ENCODE results near the gene EEFSEC. TPM values are rescaled to one million over a fixed set of nuclear protein-coding genes. Genes with fewer than 3 reads are reported as not detected.
A peak's percentile ranks its signal among the peaks of the same experiment; 100 is the strongest.

The EEFSEC gene
- total RNA-seq, 1 experiment from 2014 or later: 15.4 TPM

- ChIA-PET CTCF (no interaction called here), POLR2A (no interaction called here)
- DNase-seq (ENCODE audit: low read depth, low spot score): no peak
- Histone ChIP-seq H3K9me3 (ENCODE audit: control insufficient read depth, insufficient read depth, low read depth, low read length) (no peaks in the 10 kb centered on the region), H3K27ac (ENCODE audit: low read length) (no peak overlapping the region), H3K4me3 (ENCODE audit: low read depth in 2 of 2, low read length in 2 of 2) (no peak overlapping the region), H3K36me3 (ENCODE audit: control insufficient read depth, insufficient read depth, low read length) (no peaks in the 10 kb centered on the region), H3K27me3 (ENCODE audit: control insufficient read depth, insufficient read depth, low read length) (no peaks in the 10 kb centered on the region), H3K4me1 (ENCODE audit: control insufficient read depth, insufficient read depth, low read length) (peaks cover 38% of the 10 kb centered on the region)
- no peak for ATAC-seq
- in situ Hi-C loops (cut with HindIII; ENCODE audit: low pct_unique_long_range_greater_than_20kb, low sequenced_read_pairs): no loop called here
- no peak for TF ChIP-seq POLR2AphosphoS5 (IDR thresholded peaks at IDR 0.05; ENCODE audit: low read depth, low read length)
- TF ChIP-seq REST (IDR thresholded peaks at IDR 0.05; ENCODE audit: insufficient read depth in 1 of 2, low read depth in 2 of 2, low read length in 1 of 2): no peak
- no peak for TF ChIP-seq TCF7L2 (IDR thresholded peaks at IDR 0.05; ENCODE audit: low read depth, low read length)
- TF ChIP-seq SIN3A (IDR thresholded peaks at IDR 0.05; ENCODE audit: borderline replicate concordance, insufficient read depth, low read depth, low read length): no peak
- TF ChIP-seq, protein P1, sequence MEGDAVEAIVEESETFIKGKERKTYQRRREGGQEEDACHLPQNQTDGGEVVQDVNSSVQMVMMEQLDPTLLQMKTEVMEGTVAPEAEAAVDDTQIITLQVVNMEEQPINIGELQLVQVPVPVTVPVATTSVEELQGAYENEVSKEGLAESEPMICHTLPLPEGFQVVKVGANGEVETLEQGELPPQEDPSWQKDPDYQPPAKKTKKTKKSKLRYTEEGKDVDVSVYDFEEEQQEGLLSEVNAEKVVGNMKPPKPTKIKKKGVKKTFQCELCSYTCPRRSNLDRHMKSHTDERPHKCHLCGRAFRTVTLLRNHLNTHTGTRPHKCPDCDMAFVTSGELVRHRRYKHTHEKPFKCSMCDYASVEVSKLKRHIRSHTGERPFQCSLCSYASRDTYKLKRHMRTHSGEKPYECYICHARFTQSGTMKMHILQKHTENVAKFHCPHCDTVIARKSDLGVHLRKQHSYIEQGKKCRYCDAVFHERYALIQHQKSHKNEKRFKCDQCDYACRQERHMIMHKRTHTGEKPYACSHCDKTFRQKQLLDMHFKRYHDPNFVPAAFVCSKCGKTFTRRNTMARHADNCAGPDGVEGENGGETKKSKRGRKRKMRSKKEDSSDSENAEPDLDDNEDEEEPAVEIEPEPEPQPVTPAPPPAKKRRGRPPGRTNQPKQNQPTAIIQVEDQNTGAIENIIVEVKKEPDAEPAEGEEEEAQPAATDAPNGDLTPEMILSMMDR (IDR thresholded peaks at IDR 0.05): no peak
- BruUV-seq (replicated peaks): no TSS peak
- intact Hi-C loops (cut with micrococcal nuclease; ENCODE audit: unreplicated experiment): no loop called here
Observed at GRCh38 chr3:128411574-128412064, 258.3 kb downstream of the EEFSEC start.

DNA sequence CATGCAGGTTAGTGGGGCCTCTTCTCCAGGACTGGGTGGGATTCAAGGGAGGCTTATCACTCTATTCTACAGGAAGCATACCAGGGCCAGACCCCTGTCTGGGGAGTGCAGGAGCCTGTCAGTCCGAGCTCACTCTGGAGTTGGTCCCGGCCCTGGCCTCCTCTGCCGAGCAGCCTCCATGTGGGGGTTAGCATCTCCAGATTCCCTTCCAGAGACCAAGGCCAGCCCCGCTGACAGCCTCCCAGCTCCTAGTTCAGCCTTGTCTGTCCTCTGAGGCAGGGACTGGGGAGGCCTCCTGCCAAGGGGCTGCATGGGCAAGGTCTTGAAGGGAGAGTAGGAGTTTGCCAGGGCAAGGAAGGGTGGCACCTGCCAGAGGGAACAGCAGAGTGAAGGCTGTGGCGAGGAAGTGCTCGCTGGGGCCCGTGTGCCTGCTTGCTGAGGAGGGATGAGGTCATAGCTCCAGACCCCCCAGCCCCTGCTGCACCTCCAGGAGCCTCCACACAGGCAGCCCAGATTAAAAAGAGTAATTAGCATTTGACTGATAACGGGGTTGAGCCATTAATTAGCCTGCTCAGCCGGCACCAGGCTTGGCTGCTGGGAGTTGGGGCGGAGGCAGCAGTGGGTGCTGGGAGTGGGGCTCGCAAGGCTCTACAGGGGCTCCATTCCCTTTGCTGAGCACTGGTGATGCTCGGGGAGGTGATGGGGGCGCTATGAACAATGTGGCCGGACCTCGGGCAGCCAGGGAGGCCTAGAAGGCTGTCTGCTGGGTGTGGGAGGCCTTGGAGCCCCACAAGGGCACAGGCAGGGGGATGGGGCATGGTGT lies 259.1 kb downstream of the EEFSEC start:
- in situ Hi-C loops (cut with HindIII; ENCODE audit: low pct_unique_long_range_greater_than_20kb, low sequenced_read_pairs) (no loop called here), intact Hi-C loops (cut with micrococcal nuclease; ENCODE audit: unreplicated experiment) (no loop called here)
- Histone ChIP-seq H3K4me1 (ENCODE audit: control insufficient read depth, insufficient read depth, low read length) (peaks cover 45% of the 10 kb centered on the region), H3K27me3 (ENCODE audit: control insufficient read depth, insufficient read depth, low read length) (no peaks in the 10 kb centered on the region), H3K27ac (ENCODE audit: low read length) (peak overlapping the region; percentile 29; the same call in 1 of the 2 replicates), H3K9me3 (ENCODE audit: control insufficient read depth, insufficient read depth, low read depth, low read length) (no peaks in the 10 kb centered on the region), H3K36me3 (ENCODE audit: control insufficient read depth, insufficient read depth, low read length) (no peaks in the 10 kb centered on the region), H3K4me3 (ENCODE audit: low read depth in 2 of 2, low read length in 2 of 2) (no peak overlapping the region)
- DNase-seq (ENCODE audit: low read depth, low spot score) (no peak), ATAC-seq (no peak)
- TF ChIP-seq POLR2AphosphoS5 (IDR thresholded peaks at IDR 0.05; ENCODE audit: low read depth, low read length): no peak
- TF ChIP-seq SIN3A (IDR thresholded peaks at IDR 0.05; ENCODE audit: borderline replicate concordance, insufficient read depth, low read depth, low read length): no peak
- ChIA-PET CTCF (no interaction called here), POLR2A (no interaction called here)
- BruUV-seq (replicated peaks): no TSS peak

- CTCF ChIA-PET: no interaction called here
- no peak for TF ChIP-seq POLR2AphosphoS5 (IDR thresholded peaks at IDR 0.05; ENCODE audit: low read depth, low read length)
- no peak for TF ChIP-seq SIN3A (IDR thresholded peaks at IDR 0.05; ENCODE audit: borderline replicate concordance, insufficient read depth, low read depth, low read length)
- TF ChIP-seq REST (IDR thresholded peaks at IDR 0.05; ENCODE audit: insufficient read depth in 1 of 2, low read depth in 2 of 2, low read length in 1 of 2): no peak
- no peak for TF ChIP-seq TCF7L2 (IDR thresholded peaks at IDR 0.05; ENCODE audit: low read depth, low read length)
- TF ChIP-seq, protein P1 (IDR thresholded peaks at IDR 0.05): no peak
- ATAC-seq (no peak), DNase-seq (ENCODE audit: low read depth, low spot score) (no peak)
- Histone ChIP-seq H3K4me1 (ENCODE audit: control insufficient read depth, insufficient read depth, low read length) (peaks cover 49% of the 10 kb centered on the region), H3K27ac (ENCODE audit: low read length) (peak overlapping the region; percentile 29; the same call in 1 of the 2 replicates), H3K27me3 (ENCODE audit: control insufficient read depth, insufficient read depth, low read length) (no peaks in the 10 kb centered on the region), H3K36me3 (ENCODE audit: control insufficient read depth, insufficient read depth, low read length) (no peaks in the 10 kb centered on the region), H3K9me3 (ENCODE audit: control insufficient read depth, insufficient read depth, low read depth, low read length) (no peaks in the 10 kb centered on the region), H3K4me3 (ENCODE audit: low read depth in 2 of 2, low read length in 2 of 2) (no peak overlapping the region)
- intact Hi-C loops (cut with micrococcal nuclease; ENCODE audit: unreplicated experiment): no loop called here
- in situ Hi-C loops (cut with HindIII; ENCODE audit: low pct_unique_long_range_greater_than_20kb, low sequenced_read_pairs): no loop called here
- POLR2A ChIA-PET: no interaction called here
- no TSS peak for BruUV-seq (replicated peaks)
Observed at GRCh38 chr3:128413003-128413370, 259.7 kb downstream of the EEFSEC start.

Data from Panc1 (cell line).